ENCODE measurements around the gene FRMD4B.

The FRMD4B gene

GRCh38 chr3:69161587-69162307 is 224.1 kb downstream of the FRMD4B start:
- DNase-seq = no peak

GRCh38 chr3:69160525-69160924 is 225.4 kb downstream of the FRMD4B start:
- DNase-seq = no peak

- no peak for DNase-seq
Observed at GRCh38 chr3:69160107-69160506, 225.8 kb downstream of the FRMD4B start.

GRCh38 chr3:69149586-69149985 is 236.3 kb downstream of the FRMD4B start:
- no peak for DNase-seq

GRCh38 chr3:69145688-69146087 is 240.2 kb downstream of the FRMD4B start:
- no peak for DNase-seq

GRCh38 chr3:69144631-69145245 is 241.2 kb downstream of the FRMD4B start:
- no peak for DNase-seq

- peak; percentile 52 for DNase-seq
Observed at GRCh38 chr3:69143612-69144011, 242.3 kb downstream of the FRMD4B start.

- no peak for DNase-seq
Observed at GRCh38 chr3:69142797-69143454, 243.0 kb downstream of the FRMD4B start.

GRCh38 chr3:69142090-69142489 is 243.8 kb downstream of the FRMD4B start:
- no peak for DNase-seq

- DNase-seq = no peak
Observed at GRCh38 chr3:69141313-69141712, 244.6 kb downstream of the FRMD4B start.

GRCh38 chr3:69137412-69137811 is 248.5 kb downstream of the FRMD4B start:
- DNase-seq = no peak

- no peak for DNase-seq
Observed at GRCh38 chr3:69137005-69137404, 248.9 kb downstream of the FRMD4B start.

- no peak for DNase-seq
Observed at GRCh38 chr3:69130689-69131088, 255.2 kb downstream of the FRMD4B start.

- no peak for DNase-seq
Observed at GRCh38 chr3:69129531-69129930, 256.4 kb downstream of the FRMD4B start.

GRCh38 chr3:69128509-69128908 is 257.4 kb downstream of the FRMD4B start:
- no peak for DNase-seq

- no peak for DNase-seq
Observed at GRCh38 chr3:69126999-69127398, 258.9 kb downstream of the FRMD4B start.

GRCh38 chr3:69126216-69126615 is 259.7 kb downstream of the FRMD4B start:
- DNase-seq = no peak

- no peak for DNase-seq
Observed at GRCh38 chr3:69122403-69122802, 263.5 kb downstream of the FRMD4B start, which contains the start of gene LMOD3. LMOD3 (minus strand) TSS chr3:69122595; CDS start chr3:69122386, 209 bp downstream.

GRCh38 chr3:69121950-69122349 is 263.9 kb downstream of the FRMD4B start:
- DNase-seq = no peak

GRCh38 chr3:69121513-69121912 is 264.4 kb downstream of the FRMD4B start:
- no peak for DNase-seq

GRCh38 chr3:69120879-69121464 is 264.9 kb downstream of the FRMD4B start:
- peak; percentile 13 for DNase-seq
